ENCODE measurements around the gene LPP.
"Not testable (repeated sequence)": the region's sequence is repeated elsewhere in the genome, so short reads cannot be mapped to it uniquely, and the experiment has no call there.

The LPP gene

DNA sequence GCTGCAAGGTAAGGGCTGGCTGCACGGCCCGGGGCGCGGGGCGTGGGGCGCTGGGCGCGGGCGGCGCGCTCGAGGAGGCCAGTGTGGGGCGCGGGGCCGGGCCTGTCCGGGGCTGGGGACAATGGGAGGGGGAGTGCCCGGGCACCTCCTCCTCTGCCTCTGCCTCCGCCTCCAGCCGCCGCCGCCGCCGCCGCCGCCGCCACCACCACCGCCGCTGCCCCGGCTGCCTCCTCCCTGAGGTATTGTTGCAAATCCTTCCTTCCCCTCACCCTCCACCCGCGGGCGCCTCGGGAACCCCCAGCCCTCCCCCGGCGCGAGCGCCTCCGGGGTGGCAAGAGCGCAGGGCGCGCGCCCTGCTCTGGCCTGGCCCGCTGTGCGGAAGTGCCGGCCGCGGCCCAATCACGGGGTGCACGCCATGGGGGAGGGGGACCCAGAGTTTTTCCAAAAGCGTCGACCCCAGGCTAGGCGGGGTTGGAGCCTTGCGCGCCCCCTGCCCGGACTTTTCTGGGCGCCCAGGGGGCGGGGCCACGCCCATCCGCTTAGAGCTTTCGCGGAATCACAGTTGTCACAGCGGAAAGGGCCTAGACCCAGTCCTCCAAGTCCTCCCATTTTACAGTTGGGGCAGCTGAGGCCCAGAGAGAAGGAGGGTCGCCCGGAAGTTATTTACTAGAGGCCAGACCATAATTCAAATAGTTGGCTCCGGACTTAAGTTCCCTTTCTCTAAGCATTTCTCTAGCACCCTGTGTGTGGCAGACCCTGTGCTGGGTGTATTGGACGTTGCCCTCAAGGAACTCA is at the start of gene LPP:
Gene LPP (plus strand): TSS at position 144 of the 795 bp plus-strand sequence. CDS start 251,964 bp downstream, outside the sequence.
- in situ Hi-C loops (cut with MboI; ENCODE audit: low sequenced_read_pairs), result no loop called here

DNA sequence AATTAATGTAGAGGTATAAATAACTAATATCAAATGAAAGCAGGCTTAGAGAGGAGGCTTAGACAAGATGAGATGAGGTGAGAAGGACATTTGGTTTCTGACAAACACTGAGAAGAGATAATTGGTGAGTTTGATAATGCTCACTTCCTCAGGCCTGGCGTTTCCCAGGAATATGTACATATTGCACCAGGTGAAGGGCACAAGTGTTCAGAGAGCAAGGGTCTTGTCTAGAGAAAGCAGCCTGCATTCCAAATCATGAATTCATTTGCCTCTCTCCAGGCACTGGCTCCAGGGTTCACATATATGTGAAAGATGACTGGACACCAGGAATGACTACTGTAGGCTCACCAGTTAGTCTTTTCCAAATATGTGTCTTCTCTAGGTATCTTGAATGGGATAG is 48.0 kb upstream of the LPP start:
- in situ Hi-C loops (cut with MboI; ENCODE audit: low sequenced_read_pairs), result no loop called here

DNA sequence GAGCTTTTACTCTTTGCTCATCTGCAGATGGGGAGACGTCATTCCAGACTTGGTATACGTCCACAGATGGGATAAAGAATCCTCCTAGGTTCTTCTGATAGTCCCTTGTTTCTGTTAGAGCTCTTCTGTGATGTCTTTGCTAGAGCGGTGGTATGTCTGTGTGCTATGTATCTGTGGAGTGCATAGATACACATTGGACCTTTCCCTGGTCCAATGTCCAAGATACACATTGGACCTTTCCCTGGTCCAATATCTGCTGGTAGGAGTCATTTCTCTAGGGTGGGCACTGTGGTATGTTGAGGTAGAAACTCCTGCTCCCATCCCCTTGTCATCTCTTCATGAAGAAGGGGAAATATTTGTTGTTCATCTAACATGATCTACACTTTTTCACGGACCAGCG is 47.5 kb upstream of the LPP start:
- in situ Hi-C loops (cut with MboI; ENCODE audit: low sequenced_read_pairs), result no loop called here

DNA sequence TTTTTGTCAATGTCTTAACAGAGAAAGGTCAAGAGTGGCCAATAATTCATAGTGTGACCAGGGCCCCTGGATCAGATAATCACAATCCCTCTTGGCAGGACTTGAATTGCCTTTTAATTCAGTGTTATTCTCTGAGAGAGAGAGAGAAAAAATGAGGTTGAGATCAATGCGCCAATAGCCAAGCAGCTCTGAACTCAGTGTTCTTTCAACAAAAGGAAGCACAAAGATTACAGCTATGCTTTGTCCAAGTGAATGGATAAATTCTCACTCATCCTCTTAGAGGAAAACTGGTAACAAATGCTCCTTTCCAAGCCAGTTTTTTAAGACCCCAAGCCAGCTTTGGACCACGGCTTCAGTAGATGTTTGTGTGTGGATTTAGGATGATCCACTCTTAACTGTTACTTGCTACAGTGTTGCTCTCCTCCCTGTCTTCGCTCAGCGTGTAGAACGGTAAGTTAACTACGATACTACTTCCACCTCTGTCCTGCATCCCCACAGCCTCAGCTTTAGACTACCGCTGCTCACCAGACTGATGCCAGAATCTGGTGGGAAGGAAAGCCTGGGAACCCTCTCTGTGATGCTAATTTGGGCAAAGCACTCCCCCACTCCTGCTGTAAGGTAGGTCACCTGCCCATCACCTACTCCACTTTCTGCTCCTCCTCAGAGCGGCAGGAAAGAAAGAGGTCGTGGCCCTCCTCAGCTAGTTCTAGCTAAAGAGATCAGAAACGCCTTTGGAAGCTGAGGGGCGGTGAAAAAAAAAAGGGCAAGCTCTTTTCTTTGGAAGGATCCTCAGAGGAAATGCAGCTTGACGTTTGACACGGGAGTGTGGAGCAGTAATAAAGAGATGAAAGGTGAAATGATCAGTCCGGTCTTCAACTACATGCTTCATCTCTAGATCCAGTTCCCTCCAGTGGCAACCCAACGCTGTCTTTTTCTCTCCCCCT is 46.8 kb upstream of the LPP start:
- in situ Hi-C loops (cut with MboI; ENCODE audit: low sequenced_read_pairs), result no loop called here

DNA sequence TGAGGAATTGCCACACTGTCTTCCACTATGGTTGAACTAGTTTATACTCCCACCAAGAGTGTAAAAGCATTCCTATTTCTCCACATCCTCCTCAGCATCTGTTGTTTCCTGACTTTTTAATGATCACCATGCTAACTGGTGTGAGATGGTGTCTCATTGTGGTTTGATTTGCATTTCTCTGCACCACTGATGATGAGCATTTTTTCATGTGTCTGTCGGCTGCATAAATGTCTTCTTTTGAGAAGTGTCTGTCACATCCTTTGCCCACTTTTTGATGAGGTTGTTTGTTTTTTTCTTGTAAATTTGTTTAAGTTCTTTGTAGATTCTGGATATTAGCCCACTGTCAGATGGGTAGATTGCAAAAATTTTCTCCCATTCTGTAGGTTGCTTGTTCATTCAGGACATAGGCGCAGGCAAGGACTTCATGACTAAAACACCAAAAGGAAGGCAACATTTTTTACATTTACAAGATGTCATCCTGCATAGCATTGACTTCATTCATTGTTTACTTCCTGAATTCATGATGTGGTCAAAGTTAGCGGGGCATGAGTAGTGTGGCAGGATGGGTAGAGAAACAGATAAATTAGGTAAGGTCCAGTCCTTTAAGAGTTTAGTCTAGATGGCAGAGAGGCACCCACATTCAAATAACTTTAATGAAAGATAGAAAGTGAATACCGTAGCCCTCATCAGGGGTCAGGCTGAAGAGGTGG is 45.1 kb upstream of the LPP start:
- in situ Hi-C loops (cut with MboI; ENCODE audit: low sequenced_read_pairs), result no loop called here

GRCh38 chr3:188111002-188111584 is 42.9 kb upstream of the LPP start:
- in situ Hi-C loops (cut with MboI; ENCODE audit: low sequenced_read_pairs), result no loop called here

DNA sequence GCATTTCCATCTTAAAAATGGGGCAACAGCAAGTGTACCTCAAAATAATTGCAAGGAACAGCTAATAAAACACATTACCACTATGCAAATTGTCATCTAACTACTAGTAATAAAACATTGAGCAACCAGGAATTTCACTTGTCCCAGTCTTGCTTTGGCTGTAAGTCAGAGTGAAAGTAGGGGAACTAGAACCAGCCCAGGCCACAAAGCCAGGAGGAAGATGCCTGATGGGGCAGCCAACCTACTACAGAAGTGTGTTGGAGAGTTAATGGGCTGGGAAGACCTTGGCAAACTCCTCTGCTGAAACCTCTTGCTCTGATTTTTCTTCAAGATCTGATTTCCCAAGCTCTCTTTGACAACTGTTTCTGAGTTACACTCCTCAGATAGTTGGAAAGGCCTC is 40.2 kb upstream of the LPP start:
- in situ Hi-C loops (cut with MboI; ENCODE audit: low sequenced_read_pairs), result no loop called here

- in situ Hi-C loops (cut with MboI; ENCODE audit: low sequenced_read_pairs), result no loop called here
Observed at GRCh38 chr3:188119846-188120245, 34.1 kb upstream of the LPP start.

GRCh38 chr3:188122571-188123169 is 31.3 kb upstream of the LPP start:
- in situ Hi-C loops (cut with MboI; ENCODE audit: low sequenced_read_pairs), result no loop called here

DNA sequence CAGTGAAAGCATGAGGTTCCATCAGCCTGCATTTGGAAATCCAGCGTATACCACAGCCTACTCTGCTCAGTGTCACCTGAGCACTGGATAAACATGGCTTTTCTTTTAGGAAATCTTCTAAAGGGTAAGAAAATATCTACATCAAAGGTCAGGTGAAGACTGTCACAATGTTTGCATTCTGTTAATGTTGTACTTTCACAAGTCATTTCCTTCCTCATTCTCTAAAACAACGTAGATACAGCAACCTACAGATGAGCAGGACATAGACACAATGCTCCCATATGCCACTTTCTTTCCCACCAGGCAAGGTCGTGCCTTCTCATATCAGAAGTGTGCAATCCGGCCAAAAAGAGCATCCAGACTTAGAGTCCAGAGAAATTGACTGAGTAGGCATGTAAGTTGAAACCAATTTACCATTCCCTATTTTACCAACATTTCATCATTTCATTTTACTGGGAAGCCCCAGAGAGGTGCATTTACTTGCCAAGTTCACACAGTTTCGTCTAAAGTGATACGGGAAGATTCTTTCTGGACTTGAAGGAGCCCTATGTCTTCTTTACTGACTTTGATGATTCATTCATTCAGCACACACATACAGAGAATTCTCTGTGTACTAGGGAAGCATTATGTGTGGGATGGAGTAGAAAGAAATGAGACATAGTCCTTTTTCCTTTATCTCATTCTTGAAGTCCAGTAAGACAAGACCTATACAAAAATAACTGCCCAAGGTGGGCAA is 30.6 kb upstream of the LPP start:
- in situ Hi-C loops (cut with MboI; ENCODE audit: low sequenced_read_pairs), result no loop called here

DNA sequence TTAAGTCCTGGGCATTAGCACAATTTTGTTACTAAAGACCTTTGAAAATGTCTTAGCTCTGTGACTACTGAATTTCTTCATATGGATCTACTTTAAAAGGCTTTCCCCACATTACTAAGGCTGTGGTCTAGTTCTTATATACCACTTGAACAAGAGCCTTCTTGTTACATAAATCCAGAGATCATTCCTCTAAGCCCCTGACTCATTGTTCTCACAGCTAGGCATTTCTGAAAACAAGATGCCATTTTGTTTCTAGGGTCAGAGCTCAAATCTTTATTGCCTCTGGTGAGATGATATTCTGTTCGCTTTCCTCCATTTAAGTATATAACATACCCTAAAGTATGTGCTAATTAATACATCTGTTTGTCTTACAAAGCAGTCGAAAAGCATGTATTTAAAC is 29.8 kb upstream of the LPP start:
- in situ Hi-C loops (cut with MboI; ENCODE audit: low sequenced_read_pairs), result no loop called here

- in situ Hi-C loops (cut with MboI; ENCODE audit: low sequenced_read_pairs), result no loop called here
Observed at GRCh38 chr3:188125076-188125475, 28.9 kb upstream of the LPP start.

GRCh38 chr3:188126276-188126675 is 27.7 kb upstream of the LPP start:
- in situ Hi-C loops (cut with MboI; ENCODE audit: low sequenced_read_pairs), result no loop called here

GRCh38 chr3:188126934-188127333 is 27.0 kb upstream of the LPP start:
- in situ Hi-C loops (cut with MboI; ENCODE audit: low sequenced_read_pairs), result no loop called here

DNA sequence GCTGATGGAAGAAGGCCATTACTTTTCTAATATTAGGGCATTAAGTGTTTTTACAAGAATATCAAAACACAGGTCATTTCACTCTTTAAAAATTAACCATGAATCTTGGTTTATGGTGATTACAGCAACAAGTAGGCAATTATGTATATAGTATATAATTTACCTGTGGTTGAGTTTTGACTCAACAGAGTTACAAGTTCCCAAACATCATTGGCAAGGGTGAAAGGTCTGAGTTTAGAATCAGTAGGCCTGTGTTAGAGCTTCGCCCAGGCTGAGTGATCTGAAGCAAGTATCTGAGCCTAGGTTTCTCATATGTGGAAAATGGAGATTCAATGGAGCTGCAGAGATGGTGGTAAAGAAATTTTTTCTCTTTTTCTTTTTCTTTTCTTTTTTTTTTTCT is 25.1 kb upstream of the LPP start:
- in situ Hi-C loops (cut with MboI; ENCODE audit: low sequenced_read_pairs), result no loop called here

DNA sequence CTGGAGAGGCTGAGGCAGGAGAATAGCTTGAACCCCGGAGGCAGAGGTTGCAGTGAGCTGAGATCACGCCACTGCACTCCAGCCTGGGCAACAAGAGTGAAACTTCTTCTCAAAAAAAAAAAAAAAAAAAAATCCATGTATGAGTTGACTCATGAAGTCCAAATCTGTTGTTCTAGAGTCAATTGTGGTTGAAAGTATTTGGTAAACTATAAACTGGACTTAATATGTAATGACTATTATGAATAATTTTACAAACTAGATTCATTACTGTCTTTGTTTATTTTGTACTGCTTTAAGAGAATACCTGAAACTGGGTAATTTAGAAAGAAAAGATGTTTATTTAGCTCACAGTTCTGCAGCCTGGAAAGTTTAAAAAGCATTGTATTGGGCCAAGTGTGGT is 22.9 kb upstream of the LPP start:
- in situ Hi-C loops (cut with MboI; ENCODE audit: low sequenced_read_pairs), result not testable (repeated sequence)

DNA sequence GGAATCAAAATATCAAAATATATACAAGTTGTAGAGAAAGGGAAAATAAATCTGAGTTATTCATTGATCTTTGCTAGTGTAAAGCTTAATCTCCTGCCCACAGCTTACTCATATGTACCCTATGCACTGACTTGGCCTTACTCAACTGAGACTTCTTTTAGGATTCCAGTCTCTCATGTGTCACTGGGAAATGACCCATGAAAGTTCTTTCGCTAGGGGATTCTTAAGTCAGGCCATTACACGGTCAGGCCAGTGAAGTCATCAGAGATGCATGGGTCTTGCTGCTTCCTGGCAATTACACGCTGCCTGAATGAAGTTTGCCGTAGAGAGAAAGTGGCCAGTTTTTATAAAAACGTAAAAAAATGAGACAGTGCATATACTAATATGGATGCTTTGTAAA is 20.7 kb upstream of the LPP start:
- in situ Hi-C loops (cut with MboI; ENCODE audit: low sequenced_read_pairs), result no loop called here

- in situ Hi-C loops (cut with MboI; ENCODE audit: low sequenced_read_pairs), result no loop called here
Observed at GRCh38 chr3:188133646-188134045, 20.3 kb upstream of the LPP start.

DNA sequence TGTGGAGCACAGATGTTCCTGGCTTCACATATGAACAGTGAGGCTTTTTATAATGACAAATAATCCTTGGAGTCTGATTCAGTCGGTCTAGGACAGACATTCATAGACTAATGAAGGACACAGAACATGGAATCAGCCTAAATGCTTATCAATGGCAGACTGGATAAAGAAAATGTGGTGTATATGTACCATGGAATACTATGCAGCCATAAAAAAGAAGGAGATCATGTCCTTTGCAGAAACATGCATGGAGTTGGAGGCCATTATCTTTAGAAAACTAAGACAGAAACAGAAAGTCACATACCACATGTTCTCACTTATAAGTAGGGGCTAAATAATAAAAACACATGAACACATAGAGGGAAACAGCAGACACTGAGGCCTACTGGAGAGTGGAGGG is 19.9 kb upstream of the LPP start:
- in situ Hi-C loops (cut with MboI; ENCODE audit: low sequenced_read_pairs), result no loop called here

- in situ Hi-C loops (cut with MboI; ENCODE audit: low sequenced_read_pairs), result no loop called here
Observed at GRCh38 chr3:188134856-188135255, 19.1 kb upstream of the LPP start.

Data from HL-60/S4 (cell line).